ENCODE data around the gene TIRAP.

DNA sequence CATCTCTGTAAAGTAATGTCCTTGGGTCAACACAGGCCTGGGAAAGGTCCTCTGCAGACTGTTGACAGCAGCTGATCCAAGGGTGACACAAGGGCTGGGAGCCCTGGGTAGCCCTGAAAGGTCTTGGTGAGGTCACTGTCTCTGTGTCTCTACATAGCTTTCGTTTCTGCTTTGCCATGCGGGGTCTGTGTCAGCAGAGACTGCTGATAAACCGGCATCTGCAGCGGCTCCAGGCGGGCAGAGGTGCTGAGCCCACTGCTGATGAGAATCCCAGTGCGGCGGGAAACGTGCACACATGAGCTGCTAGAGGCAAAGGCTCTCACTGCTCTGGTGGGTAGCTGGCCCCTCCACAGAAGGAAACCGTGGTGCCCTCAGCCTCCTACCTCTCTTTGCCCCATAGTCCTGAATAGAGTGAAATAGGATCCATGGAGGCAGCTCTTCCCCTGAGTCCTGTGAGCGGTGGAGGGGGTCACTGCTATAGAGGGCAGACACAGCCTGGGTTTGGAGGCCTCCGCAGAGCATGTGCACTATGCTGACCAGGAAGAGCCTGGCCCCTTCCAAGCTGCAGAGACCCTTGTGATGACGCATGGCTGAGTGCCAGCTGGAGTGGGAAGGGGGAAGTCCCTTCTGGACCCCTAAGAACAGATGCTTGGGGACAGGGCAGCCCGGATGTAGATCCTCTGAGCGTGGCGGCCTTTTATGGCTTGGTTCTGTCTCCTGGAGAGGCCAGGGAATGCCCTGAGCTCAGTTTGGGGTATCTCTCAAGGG, 54.8 kb downstream of the TIRAP start:
- TF ChIP-seq EP300 (IDR thresholded peaks at IDR 0.05; ENCODE audit: borderline replicate concordance) (no peak), EGR1 (IDR thresholded peaks at IDR 0.05) (no peak), NFIC (IDR thresholded peaks at IDR 0.05) (no peak), FOXM1 (IDR thresholded peaks at IDR 0.05; ENCODE audit: borderline replicate concordance, low read depth) (no peak), TCF12 (IDR thresholded peaks at IDR 0.05; ENCODE audit: low read depth) (no peak), YY1 (IDR thresholded peaks at IDR 0.05; ENCODE audit: low read depth) (no peak), TAF1 (IDR thresholded peaks at IDR 0.05; ENCODE audit: low read depth) (no peak), CREB1 (IDR thresholded peaks at IDR 0.05; ENCODE audit: low read depth) (no peak), CEBPB (IDR thresholded peaks at IDR 0.05) (no peak), TEAD4 (IDR thresholded peaks at IDR 0.05) (no peak)
- TF ChIP-seq, protein P1, sequence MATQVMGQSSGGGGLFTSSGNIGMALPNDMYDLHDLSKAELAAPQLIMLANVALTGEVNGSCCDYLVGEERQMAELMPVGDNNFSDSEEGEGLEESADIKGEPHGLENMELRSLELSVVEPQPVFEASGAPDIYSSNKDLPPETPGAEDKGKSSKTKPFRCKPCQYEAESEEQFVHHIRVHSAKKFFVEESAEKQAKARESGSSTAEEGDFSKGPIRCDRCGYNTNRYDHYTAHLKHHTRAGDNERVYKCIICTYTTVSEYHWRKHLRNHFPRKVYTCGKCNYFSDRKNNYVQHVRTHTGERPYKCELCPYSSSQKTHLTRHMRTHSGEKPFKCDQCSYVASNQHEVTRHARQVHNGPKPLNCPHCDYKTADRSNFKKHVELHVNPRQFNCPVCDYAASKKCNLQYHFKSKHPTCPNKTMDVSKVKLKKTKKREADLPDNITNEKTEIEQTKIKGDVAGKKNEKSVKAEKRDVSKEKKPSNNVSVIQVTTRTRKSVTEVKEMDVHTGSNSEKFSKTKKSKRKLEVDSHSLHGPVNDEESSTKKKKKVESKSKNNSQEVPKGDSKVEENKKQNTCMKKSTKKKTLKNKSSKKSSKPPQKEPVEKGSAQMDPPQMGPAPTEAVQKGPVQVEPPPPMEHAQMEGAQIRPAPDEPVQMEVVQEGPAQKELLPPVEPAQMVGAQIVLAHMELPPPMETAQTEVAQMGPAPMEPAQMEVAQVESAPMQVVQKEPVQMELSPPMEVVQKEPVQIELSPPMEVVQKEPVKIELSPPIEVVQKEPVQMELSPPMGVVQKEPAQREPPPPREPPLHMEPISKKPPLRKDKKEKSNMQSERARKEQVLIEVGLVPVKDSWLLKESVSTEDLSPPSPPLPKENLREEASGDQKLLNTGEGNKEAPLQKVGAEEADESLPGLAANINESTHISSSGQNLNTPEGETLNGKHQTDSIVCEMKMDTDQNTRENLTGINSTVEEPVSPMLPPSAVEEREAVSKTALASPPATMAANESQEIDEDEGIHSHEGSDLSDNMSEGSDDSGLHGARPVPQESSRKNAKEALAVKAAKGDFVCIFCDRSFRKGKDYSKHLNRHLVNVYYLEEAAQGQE (IDR thresholded peaks at IDR 0.05; ENCODE audit: low read depth), result no peak
- TF ChIP-seq, protein P2, sequence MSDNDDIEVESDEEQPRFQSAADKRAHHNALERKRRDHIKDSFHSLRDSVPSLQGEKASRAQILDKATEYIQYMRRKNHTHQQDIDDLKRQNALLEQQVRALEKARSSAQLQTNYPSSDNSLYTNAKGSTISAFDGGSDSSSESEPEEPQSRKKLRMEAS (IDR thresholded peaks at IDR 0.05), result no peak
- TF ChIP-seq, protein P3, sequence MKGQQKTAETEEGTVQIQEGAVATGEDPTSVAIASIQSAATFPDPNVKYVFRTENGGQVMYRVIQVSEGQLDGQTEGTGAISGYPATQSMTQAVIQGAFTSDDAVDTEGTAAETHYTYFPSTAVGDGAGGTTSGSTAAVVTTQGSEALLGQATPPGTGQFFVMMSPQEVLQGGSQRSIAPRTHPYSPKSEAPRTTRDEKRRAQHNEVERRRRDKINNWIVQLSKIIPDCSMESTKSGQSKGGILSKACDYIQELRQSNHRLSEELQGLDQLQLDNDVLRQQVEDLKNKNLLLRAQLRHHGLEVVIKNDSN (IDR thresholded peaks at IDR 0.05), result no peak

All from Ishikawa (cell line).